Dedifferentiated amniotic fluid mesenchymal stem cell (primary cell): ENCODE results near the gene ALDH1A1.

Experiments
- DNase-seq: peaks from one replicate; pipeline ENCODE4 v3.0.0-alpha.2; 2016; ENCODE audit errors: extremely low spot score

Gene ALDH1A1

GRCh38 chr9:72979405-72980100 lies 26.7 kb upstream of the ALDH1A1 start:
- no peak for DNase-seq

GRCh38 chr9:72978744-72979143 lies 25.9 kb upstream of the ALDH1A1 start:
- DNase-seq: peak; percentile 67

GRCh38 chr9:72977670-72978069 lies 24.8 kb upstream of the ALDH1A1 start:
- no peak for DNase-seq

GRCh38 chr9:72974501-72974900 lies 21.6 kb upstream of the ALDH1A1 start:
- no peak for DNase-seq

- no peak for DNase-seq
These were observed 19.8 kb upstream of the ALDH1A1 start for GRCh38 chr9:72972636-72973035.

GRCh38 chr9:72971411-72971810 lies 18.6 kb upstream of the ALDH1A1 start:
- no peak for DNase-seq

GRCh38 chr9:72960446-72960845 lies 7.6 kb upstream of the ALDH1A1 start:
- peak; percentile 31 for DNase-seq

GRCh38 chr9:72958485-72959281 lies 5.8 kb upstream of the ALDH1A1 start:
- DNase-seq: no peak

- no peak for DNase-seq
These were observed 2.7 kb upstream of the ALDH1A1 start for GRCh38 chr9:72955571-72955970.

GRCh38 chr9:72955126-72955455 lies 2.2 kb upstream of the ALDH1A1 start:
- DNase-seq: peak; percentile 57

GRCh38 chr9:72954431-72955125 lies 1.7 kb upstream of the ALDH1A1 start:
- DNase-seq: peak; percentile 40

- no peak for DNase-seq
These were observed 517 bp downstream of the ALDH1A1 start for GRCh38 chr9:72952381-72952690.

GRCh38 chr9:72951520-72952380 lies 1.1 kb downstream of the ALDH1A1 start:
- no peak for DNase-seq

- no peak for DNase-seq
These were observed 1.9 kb downstream of the ALDH1A1 start for GRCh38 chr9:72950875-72951442.

GRCh38 chr9:72949918-72950325 lies 2.9 kb downstream of the ALDH1A1 start:
- DNase-seq: no peak

GRCh38 chr9:72949244-72949582 lies 3.6 kb downstream of the ALDH1A1 start:
- no peak for DNase-seq

- no peak for DNase-seq
These were observed 4.1 kb downstream of the ALDH1A1 start for GRCh38 chr9:72948575-72949243.

GRCh38 chr9:72947984-72948465 lies 4.8 kb downstream of the ALDH1A1 start:
- no peak for DNase-seq

GRCh38 chr9:72946821-72947220 lies 6.0 kb downstream of the ALDH1A1 start:
- no peak for DNase-seq

- DNase-seq: no peak
These were observed 6.5 kb downstream of the ALDH1A1 start for GRCh38 chr9:72946318-72946717.

- DNase-seq: no peak
These were observed 7.5 kb downstream of the ALDH1A1 start for GRCh38 chr9:72945391-72945790.
